GM12865 (cell line): ENCODE measurements around the gene OGFR.

Source experiments
- DNase-seq: peaks from one replicate; pipeline ENCODE4 v3.0.0; 2010; ENCODE audit warnings: low read depth
- H3K4me3 ChIP-seq: 2 replicates; pipeline ENCODE4 v1.5.1; 2011; ENCODE audit warnings: mild to moderate bottlenecking, low read depth, low read length, control low read depth
- TF ChIP-seq, protein P1 (sequence below): IDR thresholded peaks from 2 replicates; pipeline ENCODE4 v1.5.1; 2011; ENCODE audit warnings: low read length, control low read depth, low read depth, inconsistent platforms; ENCODE audit not compliant: insufficient read depth; ENCODE audit errors: missing control alignments

The OGFR gene

GRCh38 chr20:62804627-62805154, at the start of gene OGFR:
Gene OGFR, plus strand, starts transcription at chr20:62804835. Its CDS starts 25 bp downstream, at chr20:62804860.
- peak; percentile 80 for DNase-seq
- peak within 1 kb of the TSS; percentile 88 for H3K4me3 ChIP-seq
- TF ChIP-seq, protein P1, sequence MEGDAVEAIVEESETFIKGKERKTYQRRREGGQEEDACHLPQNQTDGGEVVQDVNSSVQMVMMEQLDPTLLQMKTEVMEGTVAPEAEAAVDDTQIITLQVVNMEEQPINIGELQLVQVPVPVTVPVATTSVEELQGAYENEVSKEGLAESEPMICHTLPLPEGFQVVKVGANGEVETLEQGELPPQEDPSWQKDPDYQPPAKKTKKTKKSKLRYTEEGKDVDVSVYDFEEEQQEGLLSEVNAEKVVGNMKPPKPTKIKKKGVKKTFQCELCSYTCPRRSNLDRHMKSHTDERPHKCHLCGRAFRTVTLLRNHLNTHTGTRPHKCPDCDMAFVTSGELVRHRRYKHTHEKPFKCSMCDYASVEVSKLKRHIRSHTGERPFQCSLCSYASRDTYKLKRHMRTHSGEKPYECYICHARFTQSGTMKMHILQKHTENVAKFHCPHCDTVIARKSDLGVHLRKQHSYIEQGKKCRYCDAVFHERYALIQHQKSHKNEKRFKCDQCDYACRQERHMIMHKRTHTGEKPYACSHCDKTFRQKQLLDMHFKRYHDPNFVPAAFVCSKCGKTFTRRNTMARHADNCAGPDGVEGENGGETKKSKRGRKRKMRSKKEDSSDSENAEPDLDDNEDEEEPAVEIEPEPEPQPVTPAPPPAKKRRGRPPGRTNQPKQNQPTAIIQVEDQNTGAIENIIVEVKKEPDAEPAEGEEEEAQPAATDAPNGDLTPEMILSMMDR, result no peak

DNA sequence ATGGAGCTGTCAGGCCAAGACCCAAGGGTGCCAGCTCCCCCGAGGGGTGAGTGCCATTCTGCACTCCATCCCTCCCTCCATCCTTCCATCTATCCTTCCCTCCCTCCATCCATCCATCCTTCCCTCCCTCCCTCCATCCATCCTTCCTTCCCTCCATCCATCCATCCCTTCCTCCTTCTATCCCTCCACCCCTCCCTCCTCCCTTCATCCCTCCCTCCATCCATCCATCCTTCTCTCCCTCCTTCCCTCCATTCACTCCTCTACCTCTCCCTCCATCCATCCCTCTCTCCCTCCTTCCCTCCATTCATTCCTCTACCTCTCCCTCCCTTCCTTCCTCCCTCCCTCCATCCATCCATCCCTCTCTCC, 49.7 kb upstream of the OGFR start:
- no peak for DNase-seq

GRCh38 chr20:62755817-62756724, 48.6 kb upstream of the OGFR start:
- DNase-seq, result no peak
- TF ChIP-seq, protein P1, result no peak
- no peak overlapping the region for H3K4me3 ChIP-seq

More for the DNA sequence above, 49.7 kb upstream of the OGFR start:
- no peak overlapping the region for H3K4me3 ChIP-seq
- TF ChIP-seq, protein P1, result no peak

DNA sequence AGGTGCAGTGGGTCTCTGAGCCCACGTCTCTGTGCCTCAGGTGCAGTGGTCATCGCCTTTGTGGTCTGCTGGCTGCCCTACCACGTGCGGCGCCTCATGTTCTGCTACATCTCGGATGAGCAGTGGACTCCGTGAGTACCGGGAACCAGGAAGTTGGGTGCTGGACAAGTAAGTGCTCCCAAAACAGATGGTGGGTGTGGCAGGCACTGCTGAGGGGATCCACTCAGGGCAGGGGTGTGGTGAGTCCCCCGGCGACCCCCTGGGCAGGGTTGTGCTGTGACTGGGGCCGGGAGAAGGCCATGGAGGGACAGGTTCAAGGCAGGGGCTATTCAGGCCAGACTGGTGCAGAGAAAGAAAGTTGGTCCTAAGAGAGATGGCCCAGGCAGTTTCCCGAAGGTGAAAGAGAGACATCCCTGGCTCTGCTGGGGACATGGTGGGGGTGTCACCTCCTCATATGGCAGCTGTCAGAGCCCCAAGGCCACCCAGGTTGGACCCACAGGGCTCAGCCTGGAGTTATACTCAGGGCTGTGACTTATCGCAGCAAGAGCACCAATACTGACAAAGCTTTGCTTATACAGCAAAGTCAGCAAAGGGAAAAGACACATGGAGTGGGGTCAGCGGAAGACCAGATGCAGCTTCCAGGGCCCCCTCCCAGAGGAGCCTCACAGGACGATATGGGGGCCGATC, 46.3 kb upstream of the OGFR start:
- H3K4me3 ChIP-seq, result no peak overlapping the region
- no peak for DNase-seq
- TF ChIP-seq, protein P1, result no peak

DNA sequence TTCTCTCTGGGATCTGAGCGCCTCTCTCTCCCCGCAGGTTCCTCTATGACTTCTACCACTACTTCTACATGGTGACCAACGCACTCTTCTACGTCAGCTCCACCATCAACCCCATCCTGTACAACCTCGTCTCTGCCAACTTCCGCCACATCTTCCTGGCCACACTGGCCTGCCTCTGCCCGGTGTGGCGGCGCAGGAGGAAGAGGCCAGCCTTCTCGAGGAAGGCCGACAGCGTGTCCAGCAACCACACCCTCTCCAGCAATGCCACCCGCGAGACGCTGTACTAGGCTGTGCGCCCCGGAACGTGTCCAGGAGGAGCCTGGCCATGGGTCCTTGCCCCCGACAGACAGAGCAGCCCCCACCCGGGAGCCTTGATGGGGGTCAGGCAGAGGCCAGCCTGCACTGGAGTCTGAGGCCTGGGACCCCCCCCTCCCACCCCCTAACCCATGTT, 44.6 kb upstream of the OGFR start:
- no peak for DNase-seq

DNA sequence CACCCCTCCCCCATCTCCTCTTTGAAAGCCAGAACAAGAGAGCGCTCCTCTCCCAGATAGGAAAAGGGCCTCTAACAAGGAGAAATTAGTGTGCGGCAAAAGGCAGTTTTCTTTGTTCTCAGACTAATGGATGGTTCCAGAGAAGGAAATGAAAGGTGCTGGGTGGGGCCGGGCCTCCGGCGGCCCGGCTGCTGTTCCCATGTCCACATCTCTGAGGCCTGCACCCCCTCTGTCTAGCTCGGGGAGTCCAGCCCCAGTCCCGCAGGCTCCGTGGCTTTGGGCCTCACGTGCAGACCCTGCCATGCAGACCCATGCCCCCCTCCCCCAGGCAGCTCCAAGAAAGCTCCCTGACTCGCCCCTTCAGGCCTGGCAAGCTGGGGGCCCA, 44.2 kb upstream of the OGFR start:
- H3K4me3 ChIP-seq, result no peak overlapping the region
- TF ChIP-seq, protein P1, result no peak
- DNase-seq, result no peak

More for the DNA sequence above, 44.6 kb upstream of the OGFR start:
- TF ChIP-seq, protein P1, result no peak
- no peak overlapping the region for H3K4me3 ChIP-seq
